Activated naive CD4-positive, alpha-beta T cell treated with anti-CD3 and anti-CD28 coated beads, Interleukin-2, amount 10 ng/mL, durations not matched to agents 5 hours and 36 hours (primary cell): ENCODE results near the gene GNPAT. TPM values are rescaled to one million over a fixed set of nuclear protein-coding genes. Genes with fewer than 3 reads are reported as not detected.

Experiments used
- total RNA-seq, 2 experiments: library from RNA; stranded (reverse); gene quantifications; one replicate each; pipeline ENCODE4 v1.2.3, GENCODE V29; 2021

GNPAT gene
- 10 to 100 TPM; 34.3 to 34.7 TPM for total RNA-seq

DNA sequence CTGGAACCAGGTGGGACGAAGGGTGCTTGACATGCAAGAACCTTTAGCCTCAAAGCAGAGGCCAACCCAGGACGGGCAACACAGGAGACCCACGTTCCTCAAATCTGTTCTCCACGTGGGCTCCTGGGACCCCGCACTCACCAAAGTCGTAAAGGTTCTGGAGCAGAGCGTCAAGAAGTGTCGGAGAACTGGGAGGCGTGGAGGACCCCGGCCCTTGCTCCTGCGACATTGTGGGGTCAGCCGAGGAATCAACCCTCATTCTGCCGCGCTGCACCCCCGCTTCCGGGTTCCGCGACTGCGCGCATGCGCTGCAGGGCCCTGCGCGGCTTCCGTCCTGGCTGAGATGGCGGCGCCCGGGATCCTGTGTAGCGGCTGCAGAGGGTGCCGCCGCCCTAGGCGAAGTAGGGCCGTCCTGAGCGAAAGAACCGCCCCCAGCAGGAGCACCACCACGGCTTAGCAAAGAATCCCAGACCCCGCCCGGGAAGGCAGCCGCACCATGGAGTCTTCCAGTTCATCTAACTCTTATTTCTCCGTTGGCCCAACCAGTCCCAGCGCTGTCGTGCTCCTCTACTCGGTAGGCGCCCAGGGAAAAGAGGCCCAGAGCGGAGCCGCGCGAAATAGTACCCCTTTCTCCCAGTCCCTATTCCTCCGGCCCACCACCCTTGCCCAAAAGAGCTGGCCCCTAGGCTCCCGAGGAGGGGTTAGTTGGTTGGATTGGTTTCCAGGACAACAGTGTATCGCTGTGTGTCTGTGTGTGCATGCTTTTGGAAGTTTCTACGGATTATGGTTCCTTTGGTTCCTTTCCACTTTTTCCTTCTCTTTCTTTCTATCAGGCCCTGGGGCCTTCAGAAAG lies at the start of gene GNPAT:
Gene GNPAT (plus strand): TSS at position 330 of the 853 bp plus-strand sequence. CDS start 167 bp downstream, at position 497.

Other genes starting within 250 kb of the GNPAT start
- gene FAM89A, start 201.0 kb upstream of the GNPAT start, total RNA-seq, result 1 to 10 TPM; 5.1 to 8.6 TPM
- not detected for gene TRIM67, start 79.2 kb upstream of the GNPAT start, total RNA-seq
- 10 to 100 TPM; 20.2 to 20.7 TPM for gene EXOC8, start 96.6 kb downstream of the GNPAT start, total RNA-seq
- 10 to 100 TPM; 11.0 to 11.2 TPM for gene SPRTN, start 97.1 kb downstream of the GNPAT start, total RNA-seq
- gene EGLN1, start 181.1 kb downstream of the GNPAT start, total RNA-seq, result 10 to 100 TPM; 32.3 to 38.2 TPM